ENCODE measurements around the gene TJP1. TPM values are rescaled to one million over a fixed set of nuclear protein-coding genes. Genes with fewer than 3 reads are reported as not detected.

TJP1 gene
- total RNA-seq, 1 experiment from 2014 or later: 181 TPM

GRCh38 chr15:29821416-29822099 is 710 bp downstream of the TJP1 start:
- Mint-ChIP-seq H3K4me3 (ENCODE audit: unreplicated experiment) (peak overlapping the region; percentile 93), H3K27ac (ENCODE audit: unreplicated experiment) (peak overlapping the region; percentile 97), H3K36me3 (ENCODE audit: insufficient read depth, unreplicated experiment) (peaks cover 51% of the 10 kb centered on the region), H3K4me1 (ENCODE audit: low read depth, unreplicated experiment) (peaks cover 15% of the 10 kb centered on the region), H3K27me3 (ENCODE audit: insufficient read depth, unreplicated experiment) (no peaks in the 10 kb centered on the region), H3K9me3 (ENCODE audit: unreplicated experiment) (no peaks in the 10 kb centered on the region)
- H3K4me1 ChIP-seq: peaks cover 20% of the 10 kb centered on the region
- intact Hi-C loops (cut with micrococcal nuclease; ENCODE audit: unreplicated experiment): loop anchor here (2.0 to 5.0 kb wide), 3 partner anchors 41 to 85 kb away; no protein-coding TSS in a partner anchor
- H3K4me3 ChIP-seq (ENCODE audit: low read depth, low read length): peak overlapping the region; percentile 80
- no TSS peak for BruUV-seq (replicated peaks)
- peak; percentile 96 to 97 for DNase-seq
- peak in 1 of 2 experiments; percentile 31 for TF ChIP-seq CTCF (IDR thresholded peaks at IDR 0.05; ENCODE audit: insufficient read depth in 1 of 2, low read depth in 1 of 2, low read length in 1 of 2, severe bottlenecking in 1 of 2, unreplicated experiment in 1 of 2)
- H3K9me3 ChIP-seq: no peaks in the 10 kb centered on the region
- no peaks in the 10 kb centered on the region for H3K36me3 ChIP-seq (ENCODE audit: control insufficient read depth, insufficient read depth, low read length)
- no peaks in the 10 kb centered on the region for H3K27me3 ChIP-seq (replicated peaks; ENCODE audit: control insufficient read depth, insufficient read depth, low read length)
- CTCF ChIA-PET: interaction anchor here (0.6 to 4.4 kb wide), 3 partner anchors 91 to 103 kb away, joined by 3 to 85 read pairs (median 4); no protein-coding TSS in a partner anchor
- POLR2A ChIA-PET: interaction anchor here (0.5 to 5.4 kb wide), 10 partner anchors 9 to 117 kb away, joined by 3 to 133 read pairs (median 4); no protein-coding TSS in a partner anchor

GRCh38 chr15:29820394-29821154 is 1.7 kb downstream of the TJP1 start:
- Mint-ChIP-seq H3K27ac (ENCODE audit: unreplicated experiment) (peak overlapping the region; percentile 97), H3K9me3 (ENCODE audit: unreplicated experiment) (no peaks in the 10 kb centered on the region), H3K4me1 (ENCODE audit: low read depth, unreplicated experiment) (peaks cover 21% of the 10 kb centered on the region), H3K4me3 (ENCODE audit: unreplicated experiment) (peak overlapping the region; percentile 93), H3K27me3 (ENCODE audit: insufficient read depth, unreplicated experiment) (no peaks in the 10 kb centered on the region), H3K36me3 (ENCODE audit: insufficient read depth, unreplicated experiment) (peaks cover 56% of the 10 kb centered on the region)
- intact Hi-C loops (cut with micrococcal nuclease; ENCODE audit: unreplicated experiment): loop anchor here (2.0 to 5.0 kb wide), 2 partner anchors 42 to 84 kb away; no protein-coding TSS in a partner anchor
- TF ChIP-seq CTCF (IDR thresholded peaks at IDR 0.05; ENCODE audit: insufficient read depth in 1 of 2, low read depth in 1 of 2, low read length in 1 of 2, severe bottlenecking in 1 of 2, unreplicated experiment in 1 of 2): no peak
- Histone ChIP-seq H3K9me3 (no peaks in the 10 kb centered on the region), H3K4me1 (peaks cover 27% of the 10 kb centered on the region), H3K4me3 (ENCODE audit: low read depth, low read length) (peak overlapping the region; percentile 80), H3K36me3 (ENCODE audit: control insufficient read depth, insufficient read depth, low read length) (no peaks in the 10 kb centered on the region), H3K27me3 (replicated peaks; ENCODE audit: control insufficient read depth, insufficient read depth, low read length) (no peaks in the 10 kb centered on the region)
- DNase-seq: no peak
- TSS peak; percentile 46 for BruUV-seq (replicated peaks)
- POLR2A ChIA-PET: interaction anchor here (0.7 to 5.4 kb wide), 8 partner anchors 8 to 118 kb away, joined by 3 to 133 read pairs (median 6); no protein-coding TSS in a partner anchor
- CTCF ChIA-PET: interaction anchor here (0.6 to 4.4 kb wide), 4 partner anchors 73 to 104 kb away, joined by 3 to 85 read pairs (median 4); no protein-coding TSS in a partner anchor

GRCh38 chr15:29819979-29820378 is 2.3 kb downstream of the TJP1 start:
- Mint-ChIP-seq H3K27me3 (ENCODE audit: insufficient read depth, unreplicated experiment) (no peaks in the 10 kb centered on the region), H3K9me3 (ENCODE audit: unreplicated experiment) (no peaks in the 10 kb centered on the region), H3K4me3 (ENCODE audit: unreplicated experiment) (peak overlapping the region; percentile 93), H3K36me3 (ENCODE audit: insufficient read depth, unreplicated experiment) (peaks cover 60% of the 10 kb centered on the region), H3K4me1 (ENCODE audit: low read depth, unreplicated experiment) (peaks cover 27% of the 10 kb centered on the region), H3K27ac (ENCODE audit: unreplicated experiment) (peak overlapping the region; percentile 97)
- no peaks in the 10 kb centered on the region for H3K36me3 ChIP-seq (ENCODE audit: control insufficient read depth, insufficient read depth, low read length)
- intact Hi-C loops (cut with micrococcal nuclease; ENCODE audit: unreplicated experiment): loop anchor here (2.0 to 5.0 kb wide), 2 partner anchors 42 to 83 kb away; no protein-coding TSS in a partner anchor
- H3K9me3 ChIP-seq: no peaks in the 10 kb centered on the region
- no peaks in the 10 kb centered on the region for H3K27me3 ChIP-seq (replicated peaks; ENCODE audit: control insufficient read depth, insufficient read depth, low read length)
- DNase-seq: no peak
- POLR2A ChIA-PET: interaction anchor here (0.6 to 5.4 kb wide), 2 partner anchors 44 to 105 kb away, joined by 3 to 133 read pairs; no protein-coding TSS in a partner anchor
- H3K4me1 ChIP-seq: peaks cover 33% of the 10 kb centered on the region
- CTCF ChIA-PET: interaction anchor here (0.6 to 4.4 kb wide), 2 partner anchors 100 to 105 kb away, joined by 3 to 85 read pairs; no protein-coding TSS in a partner anchor
- BruUV-seq (replicated peaks): no TSS peak
- no peak for TF ChIP-seq CTCF (IDR thresholded peaks at IDR 0.05; ENCODE audit: insufficient read depth in 1 of 2, low read depth in 1 of 2, low read length in 1 of 2, severe bottlenecking in 1 of 2, unreplicated experiment in 1 of 2)
- H3K4me3 ChIP-seq (ENCODE audit: low read depth, low read length): peak overlapping the region; percentile 80
